GM12801 (cell line): Measurements from ENCODE around the gene DENND5B.

Experiments
- TF ChIP-seq, protein P1 (sequence below): IDR thresholded peaks from one replicate; pipeline ENCODE4 v1.5.1; 2011; ENCODE audit warnings: control low read depth; ENCODE audit not compliant: insufficient read length; ENCODE audit errors: extremely low read depth

The DENND5B gene

GRCh38 chr12:31342286-31342685 is 248.7 kb downstream of the DENND5B start:
- TF ChIP-seq, protein P1, sequence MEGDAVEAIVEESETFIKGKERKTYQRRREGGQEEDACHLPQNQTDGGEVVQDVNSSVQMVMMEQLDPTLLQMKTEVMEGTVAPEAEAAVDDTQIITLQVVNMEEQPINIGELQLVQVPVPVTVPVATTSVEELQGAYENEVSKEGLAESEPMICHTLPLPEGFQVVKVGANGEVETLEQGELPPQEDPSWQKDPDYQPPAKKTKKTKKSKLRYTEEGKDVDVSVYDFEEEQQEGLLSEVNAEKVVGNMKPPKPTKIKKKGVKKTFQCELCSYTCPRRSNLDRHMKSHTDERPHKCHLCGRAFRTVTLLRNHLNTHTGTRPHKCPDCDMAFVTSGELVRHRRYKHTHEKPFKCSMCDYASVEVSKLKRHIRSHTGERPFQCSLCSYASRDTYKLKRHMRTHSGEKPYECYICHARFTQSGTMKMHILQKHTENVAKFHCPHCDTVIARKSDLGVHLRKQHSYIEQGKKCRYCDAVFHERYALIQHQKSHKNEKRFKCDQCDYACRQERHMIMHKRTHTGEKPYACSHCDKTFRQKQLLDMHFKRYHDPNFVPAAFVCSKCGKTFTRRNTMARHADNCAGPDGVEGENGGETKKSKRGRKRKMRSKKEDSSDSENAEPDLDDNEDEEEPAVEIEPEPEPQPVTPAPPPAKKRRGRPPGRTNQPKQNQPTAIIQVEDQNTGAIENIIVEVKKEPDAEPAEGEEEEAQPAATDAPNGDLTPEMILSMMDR, result no peak

- TF ChIP-seq, protein P1, result no peak
Measured at GRCh38 chr12:31339831-31340622, 250.9 kb downstream of the DENND5B start.

GRCh38 chr12:31337952-31338351 is 253.0 kb downstream of the DENND5B start:
- TF ChIP-seq, protein P1, result no peak
